AG04449 (cell line): ENCODE data around the gene CDHR1.

ENCODE experiments used
- CTCF ChIA-PET: fragments of 350-600 bp; formaldehyde crosslinking; extraction: SDS; loops from one replicate; lab custom pipeline; 2021; ENCODE audit warnings: antibody characterized with exemption; lab: Yijun Ruan, JAX
- POLR2A ChIA-PET: fragments of 400-600, 350-600 bp; formaldehyde crosslinking; extraction: SDS; loops from one replicate; lab custom pipeline; 2020; ENCODE audit warnings: antibody characterized with exemption, inconsistent platforms; lab: Yijun Ruan, JAX
- DNase-seq: peaks from one replicate; pipeline ENCODE4 v3.0.0-alpha.2; 2010; ENCODE audit warnings: low read depth, low spot score
- H3K4me3 ChIP-seq: 2 replicates; pipeline ENCODE4 v1.5.1; 2011; ENCODE audit warnings: low read depth, mild to moderate bottlenecking, control low read depth, low read length
- CTCF ChIP-seq: IDR thresholded peaks from one replicate; pipeline ENCODE4 v1.5.1; 2011; ENCODE audit warnings: mild to moderate bottlenecking, moderate library complexity, low read length, control low read depth, inconsistent platforms; ENCODE audit not compliant: insufficient read depth; ENCODE audit errors: missing control alignments

CDHR1 gene

GRCh38 chr10:84202349-84202748 lies 8.0 kb downstream of the CDHR1 start:
- no peak for DNase-seq
- ChIA-PET POLR2A (no interaction called here), CTCF (no interaction called here)
- H3K4me3 ChIP-seq = no peak overlapping the region
- no peak for TF ChIP-seq CTCF

DNA sequence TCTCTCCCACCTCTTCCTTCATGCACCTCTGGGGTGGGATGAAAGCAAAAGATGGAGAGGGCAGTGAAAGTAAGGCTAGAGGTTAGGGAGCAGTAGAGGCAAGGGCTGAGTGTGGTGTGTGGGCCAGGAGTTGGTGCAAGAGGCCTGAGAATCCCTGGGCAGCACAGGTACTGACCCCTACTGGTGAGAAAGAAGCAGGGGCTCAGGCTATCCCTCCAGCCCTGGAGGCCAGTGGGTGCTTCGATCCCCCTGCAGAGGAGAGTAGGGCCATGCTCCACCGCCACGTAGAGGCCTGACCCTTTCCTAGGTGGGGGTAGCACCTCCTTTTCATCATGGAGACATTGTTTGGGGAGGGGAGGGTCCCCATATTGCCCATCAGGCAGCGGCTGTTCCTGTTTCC lies 9.8 kb downstream of the CDHR1 start:
- CTCF ChIA-PET = no interaction called here
- DNase-seq = no peak
- peak; percentile 16 for TF ChIP-seq CTCF
- POLR2A ChIA-PET = no interaction called here
- no peak overlapping the region for H3K4me3 ChIP-seq

DNA sequence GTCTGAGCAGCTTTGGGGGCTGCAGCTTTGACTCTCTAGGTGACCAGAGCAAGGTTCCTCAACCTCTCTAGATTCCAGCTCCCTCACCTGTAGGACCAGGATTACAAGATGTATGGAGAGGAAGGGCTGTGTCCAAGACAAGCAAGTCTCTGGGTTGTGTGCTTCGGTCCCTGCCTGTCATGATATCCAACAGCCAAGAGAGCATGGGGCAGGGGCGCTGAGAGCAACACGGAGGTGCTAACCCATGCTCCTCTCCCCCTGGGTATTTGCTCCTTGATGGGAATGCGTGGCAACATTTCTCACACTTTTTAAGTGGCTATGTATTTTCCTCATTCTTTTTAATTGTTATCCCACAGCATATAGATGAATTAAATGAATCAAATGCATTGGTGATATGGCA lies 10.3 kb downstream of the CDHR1 start:
- CTCF ChIA-PET = interaction anchor here (1.1 kb wide), 1 partner anchor 23 kb away, joined by 3 read pairs; no protein-coding TSS in a partner anchor
- DNase-seq = no peak
- POLR2A ChIA-PET = no interaction called here
- H3K4me3 ChIP-seq = no peak overlapping the region
- TF ChIP-seq CTCF = no peak

DNA sequence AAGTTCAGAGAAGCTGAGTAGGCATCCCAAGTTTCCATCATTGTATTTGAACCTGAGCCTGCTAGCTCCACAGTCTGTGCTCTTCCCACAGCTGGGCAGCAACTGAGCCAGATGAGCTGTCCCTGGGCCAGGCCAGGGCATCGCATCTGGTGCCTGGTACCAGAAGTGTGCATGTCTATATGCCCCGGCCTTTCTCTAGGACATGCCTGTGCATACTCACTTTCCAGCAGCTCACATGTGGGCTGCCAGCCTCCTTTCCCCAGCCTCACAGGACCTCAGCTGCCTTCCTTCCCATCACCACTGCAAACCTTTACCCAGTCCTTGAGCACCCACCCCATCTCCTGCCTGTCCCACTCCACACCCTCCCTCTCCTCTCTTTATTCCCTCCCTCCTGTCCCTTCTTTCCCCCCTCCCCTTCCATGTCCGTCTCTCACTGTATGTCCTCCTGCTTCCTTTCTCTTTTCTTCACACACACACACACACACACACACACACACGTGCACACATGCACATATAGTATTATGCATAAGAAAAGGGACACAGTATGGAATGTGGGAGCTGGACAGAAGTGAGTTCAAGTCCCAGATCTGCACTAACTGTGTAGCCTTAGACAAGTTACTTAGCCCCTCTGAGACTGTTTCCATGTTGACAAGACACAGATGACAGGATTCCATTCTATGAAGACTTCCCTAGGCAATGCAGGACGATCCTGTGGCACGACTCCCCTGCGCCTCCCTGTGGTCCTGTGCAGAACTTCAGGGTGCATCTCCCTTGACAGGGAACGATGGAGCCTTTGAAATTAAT lies 10.9 kb downstream of the CDHR1 start:
- H3K4me3 ChIP-seq = no peak overlapping the region
- TF ChIP-seq CTCF = peak; percentile 77
- ChIA-PET POLR2A (no interaction called here), CTCF (interaction anchor here (0.7 to 1.5 kb wide), 3 partner anchors 24 to 332 kb away, joined by 3 to 5 read pairs (median 3); no protein-coding TSS in a partner anchor)
- DNase-seq = no peak

- H3K4me3 ChIP-seq = no peak overlapping the region
- no peak for DNase-seq
- ChIA-PET POLR2A (no interaction called here), CTCF (interaction anchor here (0.7 to 1.5 kb wide), 4 partner anchors 24 to 331 kb away, joined by 3 to 5 read pairs (median 3); no protein-coding TSS in a partner anchor)
- TF ChIP-seq CTCF = no peak
Observed at GRCh38 chr10:84205853-84206525, 11.7 kb downstream of the CDHR1 start.

DNA sequence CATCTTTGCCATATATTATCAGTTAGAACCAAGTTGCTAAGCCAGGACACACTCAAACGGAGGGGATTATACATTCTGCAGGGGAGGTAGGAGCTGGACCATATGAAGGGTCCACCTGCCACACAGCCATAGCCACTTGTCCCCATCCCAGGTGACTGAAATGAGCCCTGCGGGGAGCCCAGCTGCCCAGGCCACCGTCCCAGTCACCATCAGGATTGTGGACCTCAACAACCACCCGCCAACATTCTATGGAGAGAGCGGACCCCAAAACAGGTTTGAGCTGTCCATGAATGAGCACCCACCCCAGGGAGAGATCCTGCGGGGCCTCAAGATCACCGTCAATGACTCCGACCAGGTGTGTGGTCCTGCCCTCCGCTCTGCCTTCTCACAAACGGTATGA lies 13.7 kb downstream of the CDHR1 start:
- ChIA-PET POLR2A (interaction anchor here (0.6 kb wide), 1 partner anchor 42 kb away, joined by 3 read pairs; no protein-coding TSS in a partner anchor), CTCF (interaction anchor here (1.6 kb wide), 2 partner anchors 60 to 329 kb away, joined by 5 to 7 read pairs; no protein-coding TSS in a partner anchor)
- DNase-seq = no peak
- no peak for TF ChIP-seq CTCF
- H3K4me3 ChIP-seq = no peak overlapping the region
